Activated naive CD8-positive, alpha-beta T cell treated with anti-CD3 and anti-CD28 coated beads, Interleukin-2, amount 50 U/mL, for 16 hours (primary cell): Measurements from ENCODE around the gene TP53AIP1.
"Not testable (repeated sequence)": the region's sequence is repeated elsewhere in the genome, so short reads cannot be mapped to it uniquely, and the experiment has no call there.

Source experiments
- DNase-seq: peaks from one replicate; pipeline ENCODE4 v3.0.0-alpha.2; 2020; ENCODE audit warnings: low read depth, low spot score

The TP53AIP1 gene

DNA sequence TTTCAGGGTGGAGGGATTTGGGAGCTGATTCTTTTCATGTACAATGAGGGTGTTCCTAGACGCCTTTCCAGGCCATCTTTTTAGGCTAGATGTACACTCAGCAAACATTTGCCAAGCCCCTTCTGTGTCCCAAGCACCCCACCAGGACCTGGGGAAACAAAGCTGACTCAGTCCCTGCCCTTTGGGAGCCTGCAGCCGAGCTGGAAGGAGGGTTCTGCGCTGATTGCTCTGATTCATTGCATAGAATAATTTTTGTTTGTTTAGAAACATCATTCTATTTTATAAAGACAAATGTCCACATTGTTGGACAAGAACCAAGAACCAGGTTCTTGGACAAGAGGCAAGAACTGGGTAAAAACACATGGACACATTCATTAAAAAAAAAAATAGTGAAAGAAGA, 16.7 kb downstream of the TP53AIP1 start:
- no peak for DNase-seq

DNA sequence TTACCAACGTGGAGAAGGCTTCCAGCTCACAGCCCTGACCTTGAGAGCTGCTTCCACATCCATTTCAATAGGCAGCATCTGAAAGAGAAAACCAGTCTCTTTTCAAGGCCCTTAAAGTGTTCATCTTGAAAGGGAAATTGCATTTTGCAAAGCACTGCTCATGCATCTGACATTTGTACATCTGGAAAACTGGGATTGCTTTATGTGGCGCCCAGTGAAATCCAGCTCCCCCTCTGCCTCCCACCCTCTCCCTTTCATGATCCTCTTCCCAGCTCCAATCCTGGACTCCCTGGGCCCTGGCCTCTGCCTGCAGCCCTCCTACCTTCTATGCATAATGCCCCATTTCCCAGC, 17.4 kb downstream of the TP53AIP1 start:
- no peak for DNase-seq

DNA sequence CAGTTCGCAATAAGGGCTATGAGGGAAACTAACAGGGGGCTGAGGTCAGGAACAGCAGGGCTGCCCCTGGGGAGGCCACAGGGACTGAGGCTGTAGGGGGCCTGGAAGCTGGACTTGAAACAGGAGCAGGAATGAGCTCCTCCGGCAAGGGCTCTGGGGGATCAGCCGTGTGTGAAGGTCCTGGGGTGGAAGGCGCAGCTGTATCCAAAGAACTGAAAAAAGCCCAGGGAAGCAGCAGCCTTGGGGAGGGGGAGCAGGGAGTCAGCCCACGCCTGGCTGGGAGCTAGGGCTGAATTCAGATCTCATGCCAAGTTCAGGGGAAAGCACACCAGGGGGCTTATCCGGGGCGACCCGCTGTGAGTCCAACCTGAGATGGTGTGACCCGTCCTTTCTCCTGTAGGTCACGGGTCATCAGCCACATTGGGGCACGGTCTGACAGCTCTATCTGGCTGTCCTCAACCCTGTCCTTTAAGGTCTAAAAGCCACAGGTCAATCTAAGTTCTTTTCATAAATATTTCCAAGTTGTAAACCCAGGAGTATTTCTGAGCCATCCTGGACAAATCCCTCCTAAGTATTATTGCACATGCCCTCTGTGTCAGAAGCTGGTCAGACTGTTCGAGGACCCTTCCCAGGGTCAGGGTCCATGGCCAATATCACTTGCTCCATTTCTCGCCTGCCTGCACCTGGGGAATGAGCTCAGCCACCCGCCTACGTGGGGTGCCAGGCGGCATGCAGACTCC, 18.0 kb downstream of the TP53AIP1 start:
- DNase-seq = no peak

DNA sequence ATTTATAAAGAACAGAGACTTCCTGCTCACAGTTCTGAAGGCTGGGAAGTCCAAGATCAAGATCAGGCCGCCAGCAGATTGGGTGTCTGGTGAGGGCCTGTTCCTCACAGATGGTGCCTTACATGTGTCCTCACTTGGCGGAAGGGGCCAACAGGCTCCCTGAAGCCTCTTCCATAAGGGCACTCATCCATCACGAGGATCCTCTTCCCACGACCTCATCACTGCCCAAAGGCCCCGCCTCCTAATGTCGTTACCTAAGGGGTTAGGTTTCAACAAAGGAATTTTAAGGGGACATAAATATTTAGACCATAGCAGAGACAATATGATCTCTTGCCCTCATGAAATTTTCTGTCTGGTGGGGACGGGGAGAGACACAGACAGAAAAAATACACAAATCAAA, 18.6 kb downstream of the TP53AIP1 start:
- no peak for DNase-seq

DNA sequence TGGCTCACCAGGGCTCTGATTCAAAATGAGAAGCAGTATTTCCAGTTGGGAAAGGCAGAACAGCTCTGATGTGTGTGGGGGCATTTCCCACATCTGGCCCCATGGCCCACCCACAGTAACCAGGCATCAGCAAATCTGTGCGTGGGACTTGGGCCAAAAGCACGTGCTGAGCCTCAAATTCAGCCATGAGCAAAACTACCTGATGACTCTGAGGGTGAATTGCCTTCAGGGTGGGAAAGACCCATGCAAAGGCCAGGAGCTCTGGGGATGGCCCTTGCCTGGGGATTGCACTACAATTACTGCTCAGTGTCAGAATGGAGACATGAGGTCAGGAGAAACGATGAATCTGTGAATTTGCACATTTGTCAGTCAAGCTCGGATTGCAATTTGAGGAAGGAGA, 20.9 kb downstream of the TP53AIP1 start:
- no peak for DNase-seq

DNA sequence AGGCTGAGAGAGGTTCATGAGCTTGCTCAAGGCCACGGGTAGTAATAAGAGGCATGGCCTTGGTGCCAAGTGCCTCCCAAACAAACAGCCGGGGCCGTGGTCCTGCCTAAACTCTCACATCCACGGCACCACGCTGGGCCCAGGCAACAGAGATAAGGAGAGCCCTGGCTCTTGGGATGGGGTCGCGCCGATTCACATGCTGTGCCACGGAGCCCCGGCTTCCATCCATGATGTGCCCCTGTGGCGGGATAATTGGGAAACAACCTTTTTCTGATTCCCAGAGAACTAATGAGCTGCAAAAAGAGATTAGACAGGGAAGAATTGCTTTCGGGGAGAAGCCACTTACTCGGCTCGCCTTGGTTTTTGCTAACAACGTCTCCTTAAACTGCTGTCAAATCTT, 22.0 kb downstream of the TP53AIP1 start:
- no peak for DNase-seq

DNA sequence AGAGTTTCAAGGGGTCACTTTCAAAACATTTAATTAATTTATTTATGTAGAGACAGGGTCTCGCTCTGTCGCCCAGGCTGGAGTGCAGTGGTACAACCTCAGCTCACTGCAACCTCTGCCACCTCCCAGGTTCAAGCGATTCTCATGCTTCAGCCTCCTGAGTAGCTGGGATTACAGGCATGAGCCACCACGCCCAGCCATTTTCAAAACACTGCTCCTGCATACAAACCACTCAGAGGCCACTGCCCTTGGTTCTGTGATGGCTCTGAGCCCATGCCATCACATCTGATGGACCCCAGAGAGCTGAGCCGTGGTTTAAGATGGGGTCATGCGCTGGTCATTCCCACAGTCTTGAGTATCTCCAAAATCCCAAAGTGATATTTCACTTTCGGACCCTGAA, 23.0 kb downstream of the TP53AIP1 start:
- not testable (repeated sequence) for DNase-seq

DNA sequence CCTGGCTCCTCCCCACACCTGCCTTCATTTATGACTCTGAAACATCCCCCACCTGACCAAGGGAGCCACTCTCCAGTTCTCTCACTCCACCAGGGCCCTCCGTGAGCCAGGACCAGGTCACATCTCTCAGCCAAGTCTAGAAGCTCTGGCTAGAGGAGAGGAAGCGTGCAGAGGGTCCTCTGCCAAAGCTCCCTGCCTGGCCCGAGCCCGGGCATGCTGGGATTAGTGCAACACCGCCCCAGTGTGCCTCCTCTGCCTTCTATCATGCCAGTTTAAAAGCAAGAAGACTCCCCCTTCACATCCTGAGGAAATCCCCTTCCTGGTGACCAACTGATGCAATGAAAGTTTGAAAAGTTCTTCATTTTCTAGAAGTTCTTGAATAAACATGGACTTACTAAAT, 23.5 kb downstream of the TP53AIP1 start:
- no peak for DNase-seq

DNA sequence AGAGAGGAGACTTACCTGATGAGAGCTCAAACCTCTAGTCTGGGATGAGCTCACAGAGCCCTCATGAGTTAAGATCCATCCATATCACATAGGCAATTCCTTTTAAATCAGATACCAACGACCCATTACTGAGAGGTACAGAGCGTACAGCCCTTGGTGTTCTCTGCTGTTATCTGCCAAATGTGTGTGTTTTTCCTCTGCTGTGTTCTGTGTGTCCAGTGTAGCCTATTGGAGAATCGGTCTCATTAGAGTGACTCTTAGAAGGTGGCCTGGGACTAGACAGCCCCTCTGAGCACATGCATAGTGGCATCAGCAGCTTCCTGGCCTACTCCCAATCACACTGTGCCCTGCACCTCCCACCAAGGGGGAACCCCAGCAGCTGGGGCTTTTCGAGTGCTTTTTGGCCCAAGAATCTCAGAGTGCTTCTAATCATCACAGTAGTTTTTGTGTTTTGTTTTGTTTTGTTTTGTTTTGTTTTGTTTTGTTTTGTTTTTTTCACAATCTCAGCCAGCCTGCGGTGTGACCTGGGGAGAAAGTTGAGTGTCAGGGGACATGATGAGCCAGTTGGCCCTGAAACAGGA, 25.4 kb downstream of the TP53AIP1 start:
- DNase-seq = no peak

DNA sequence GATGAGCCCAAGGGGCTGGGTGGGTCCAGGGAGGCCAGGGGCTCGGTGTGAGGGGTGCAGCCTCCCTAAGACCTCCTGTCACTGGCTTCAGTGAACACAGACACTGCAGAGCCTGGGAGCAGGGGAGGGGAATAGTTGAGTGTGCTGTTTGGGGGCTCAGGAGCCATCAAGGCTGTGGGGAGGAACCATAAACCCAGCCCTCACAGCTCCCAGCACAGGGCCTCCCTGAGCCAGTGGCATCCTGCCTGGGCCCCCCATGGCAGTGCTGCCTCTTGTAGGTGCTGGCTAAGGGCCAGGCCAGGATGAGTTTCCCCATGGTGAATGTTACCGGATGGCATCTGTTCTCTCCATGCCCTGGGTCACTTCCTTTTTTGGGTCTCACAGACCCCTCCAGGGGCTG, 26.0 kb downstream of the TP53AIP1 start:
- no peak for DNase-seq

DNA sequence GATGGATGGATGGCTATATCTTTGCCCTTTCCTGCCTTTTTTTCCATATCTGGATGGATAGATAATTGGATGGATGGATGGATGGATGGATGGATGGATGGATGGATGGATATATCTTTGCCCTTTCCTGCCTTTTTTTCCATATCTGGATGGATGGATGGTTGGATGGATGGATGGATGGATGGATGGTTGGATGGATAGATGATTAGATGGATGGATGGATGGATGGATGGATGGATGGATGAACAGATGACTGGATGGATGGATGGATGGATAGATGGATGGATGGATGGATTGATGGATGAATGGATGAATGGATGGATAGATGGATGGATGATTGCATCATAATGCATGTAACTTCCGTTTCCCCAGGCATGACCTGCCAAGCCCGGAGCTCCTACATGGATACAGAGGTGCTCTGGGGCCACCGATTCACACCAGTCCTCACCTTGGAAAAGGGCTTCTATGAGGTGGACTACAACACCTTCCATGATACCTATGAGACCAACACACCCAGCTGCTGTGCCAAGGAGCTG, 26.6 kb downstream of the TP53AIP1 start:
- no peak for DNase-seq

DNA sequence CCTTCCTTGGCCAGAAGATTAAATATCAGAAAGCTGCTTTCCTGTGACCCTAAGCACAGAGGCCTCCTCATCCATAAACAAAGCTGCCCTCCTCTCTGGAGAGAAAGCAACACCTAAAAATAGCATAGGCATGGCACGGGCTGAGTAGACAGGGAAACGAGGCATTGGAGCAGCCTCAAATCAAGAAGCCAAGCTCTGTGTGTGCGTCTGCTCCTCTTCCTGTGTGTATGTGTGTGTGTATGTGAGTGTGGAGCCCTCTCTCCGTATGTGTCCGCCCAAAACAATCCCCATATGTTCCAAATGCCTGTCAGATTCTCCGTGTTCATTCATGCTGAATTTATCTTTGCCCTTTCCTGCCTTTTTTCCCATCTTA, 27.5 kb downstream of the TP53AIP1 start:
- no peak for DNase-seq

DNA sequence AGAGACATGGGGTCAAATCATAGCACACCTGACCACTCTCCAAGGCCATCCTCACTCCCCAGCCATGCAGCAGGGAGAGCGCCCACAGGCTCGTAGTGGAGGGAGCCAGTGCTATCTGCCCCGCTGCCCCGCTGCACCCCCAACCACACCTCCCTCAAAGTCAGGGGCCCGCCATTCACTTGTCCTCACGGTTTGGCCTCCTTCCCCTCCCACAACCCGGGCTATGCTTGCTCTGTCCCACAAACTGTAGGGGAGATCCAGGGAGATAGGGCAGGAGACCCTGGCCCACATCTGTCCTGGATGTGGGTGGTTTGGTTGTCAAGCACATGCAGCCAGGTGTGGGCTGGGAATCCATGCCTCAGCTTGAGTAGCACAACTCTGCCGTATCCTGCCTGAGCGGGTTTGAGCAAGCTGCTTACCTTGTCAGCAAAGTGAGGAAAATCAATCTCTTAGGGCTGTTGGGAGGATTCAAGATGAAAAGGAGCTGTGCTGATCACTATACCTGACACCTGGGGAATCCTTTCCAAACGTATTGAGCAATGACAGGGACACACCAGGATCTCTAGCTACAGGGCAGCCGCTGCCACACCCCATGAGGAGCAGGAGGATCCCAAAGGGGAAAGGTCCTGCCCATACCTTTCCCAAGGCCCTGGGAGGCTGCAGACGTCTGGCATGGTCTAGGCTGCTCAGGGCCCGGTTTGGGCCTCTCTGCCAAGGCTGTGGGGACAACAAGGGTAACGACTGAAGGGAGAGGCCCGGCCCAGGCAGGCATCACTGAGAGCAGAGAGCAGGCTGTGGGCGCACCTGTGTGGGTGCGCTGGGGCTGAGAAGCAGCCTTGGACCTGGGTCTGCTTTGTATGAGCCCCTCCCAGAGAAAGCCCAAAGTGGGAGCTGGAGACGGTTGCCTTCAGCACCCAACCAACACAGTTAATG, 28.2 kb downstream of the TP53AIP1 start:
- no peak for DNase-seq

DNA sequence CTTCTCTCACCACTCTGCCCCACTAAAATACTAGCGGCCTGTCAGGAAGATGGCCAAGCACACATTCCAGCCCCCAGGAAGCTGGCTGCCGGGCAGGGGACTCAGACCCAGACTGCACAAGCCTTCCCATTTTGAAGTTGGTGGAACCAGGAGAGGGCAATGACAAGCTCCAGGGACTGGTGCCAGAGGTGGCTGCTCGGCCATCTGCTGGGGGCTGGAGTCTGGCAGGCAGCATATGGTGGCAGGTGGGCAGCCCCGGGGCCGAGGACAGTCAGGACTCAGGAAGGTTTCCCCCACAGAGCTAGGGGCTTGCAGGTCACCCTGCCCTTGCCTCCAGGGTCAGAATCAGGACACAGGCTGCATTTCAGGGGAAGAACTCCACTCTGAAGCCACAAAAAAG, 28.9 kb downstream of the TP53AIP1 start:
- DNase-seq = no peak

DNA sequence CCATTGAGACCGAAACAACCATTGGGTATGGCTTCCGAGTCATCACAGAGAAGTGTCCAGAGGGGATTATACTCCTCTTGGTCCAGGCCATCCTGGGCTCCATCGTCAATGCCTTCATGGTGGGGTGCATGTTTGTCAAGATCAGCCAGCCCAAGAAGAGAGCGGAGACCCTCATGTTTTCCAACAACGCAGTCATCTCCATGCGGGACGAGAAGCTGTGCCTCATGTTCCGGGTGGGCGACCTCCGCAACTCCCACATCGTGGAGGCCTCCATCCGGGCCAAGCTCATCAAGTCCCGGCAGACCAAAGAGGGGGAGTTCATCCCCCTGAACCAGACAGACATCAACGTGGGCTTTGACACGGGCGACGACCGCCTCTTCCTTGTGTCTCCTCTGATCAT, 31.0 kb downstream of the TP53AIP1 start:
- no peak for DNase-seq

DNA sequence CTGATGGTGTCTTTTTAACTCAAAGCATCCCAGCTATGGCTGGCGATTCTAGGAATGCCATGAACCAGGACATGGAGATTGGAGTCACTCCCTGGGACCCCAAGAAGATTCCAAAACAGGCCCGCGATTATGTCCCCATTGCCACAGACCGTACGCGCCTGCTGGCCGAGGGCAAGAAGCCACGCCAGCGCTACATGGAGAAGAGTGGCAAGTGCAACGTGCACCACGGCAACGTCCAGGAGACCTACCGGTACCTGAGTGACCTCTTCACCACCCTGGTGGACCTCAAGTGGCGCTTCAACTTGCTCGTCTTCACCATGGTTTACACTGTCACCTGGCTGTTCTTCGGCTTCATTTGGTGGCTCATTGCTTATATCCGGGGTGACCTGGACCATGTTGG, 31.4 kb downstream of the TP53AIP1 start:
- no peak for DNase-seq

DNA sequence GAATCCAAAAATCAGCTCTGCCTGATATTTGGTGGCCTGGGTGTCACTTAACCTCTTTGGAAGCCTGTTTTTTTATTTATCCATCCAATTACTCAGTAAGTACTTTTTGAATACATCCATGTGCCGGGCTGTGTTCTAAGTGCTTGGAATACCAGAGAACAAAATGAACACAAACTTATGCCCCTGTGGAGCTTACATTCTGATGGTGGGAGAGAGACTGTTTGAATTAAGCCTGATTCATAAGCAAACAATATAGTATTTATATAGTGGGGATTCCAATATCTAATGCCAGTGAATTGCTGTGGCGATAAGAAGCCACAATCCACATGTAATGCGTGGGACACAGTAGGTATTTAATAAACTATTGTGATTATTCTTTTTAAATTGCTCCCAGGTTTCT, 32.1 kb downstream of the TP53AIP1 start:
- DNase-seq = no peak

DNA sequence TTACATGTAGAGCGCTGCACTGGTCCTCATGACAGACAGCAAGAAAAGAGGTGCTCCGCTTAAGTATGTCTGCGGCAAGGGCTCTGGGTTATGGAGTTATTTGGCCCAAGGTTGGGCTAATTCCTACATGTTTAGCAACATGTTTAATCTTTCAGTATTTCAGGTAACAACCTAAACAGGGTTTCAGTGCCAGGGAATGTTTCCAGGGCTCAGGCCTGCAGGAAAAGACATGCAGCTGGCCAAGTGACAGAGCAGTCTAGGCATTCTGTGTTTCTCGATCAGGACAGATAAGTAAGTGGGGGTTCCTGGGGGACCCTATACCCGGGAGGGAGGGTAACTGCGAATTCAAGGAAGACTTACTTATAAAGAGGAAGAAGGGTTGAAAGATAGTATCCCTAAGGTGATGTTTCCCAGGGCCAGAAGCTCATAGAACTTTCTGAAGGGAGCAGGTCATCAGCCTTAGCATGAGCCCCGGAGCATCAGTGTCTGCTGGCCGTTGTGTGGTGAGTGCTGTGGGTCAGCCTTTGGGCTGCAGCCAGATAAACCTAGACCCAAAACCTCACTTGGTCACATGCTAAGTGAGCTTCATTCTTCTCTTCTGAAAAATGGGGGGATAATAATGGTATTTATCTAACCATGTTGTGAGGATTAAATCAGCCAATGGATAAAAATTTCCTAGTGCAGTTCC, 33.1 kb downstream of the TP53AIP1 start:
- DNase-seq = no peak

DNA sequence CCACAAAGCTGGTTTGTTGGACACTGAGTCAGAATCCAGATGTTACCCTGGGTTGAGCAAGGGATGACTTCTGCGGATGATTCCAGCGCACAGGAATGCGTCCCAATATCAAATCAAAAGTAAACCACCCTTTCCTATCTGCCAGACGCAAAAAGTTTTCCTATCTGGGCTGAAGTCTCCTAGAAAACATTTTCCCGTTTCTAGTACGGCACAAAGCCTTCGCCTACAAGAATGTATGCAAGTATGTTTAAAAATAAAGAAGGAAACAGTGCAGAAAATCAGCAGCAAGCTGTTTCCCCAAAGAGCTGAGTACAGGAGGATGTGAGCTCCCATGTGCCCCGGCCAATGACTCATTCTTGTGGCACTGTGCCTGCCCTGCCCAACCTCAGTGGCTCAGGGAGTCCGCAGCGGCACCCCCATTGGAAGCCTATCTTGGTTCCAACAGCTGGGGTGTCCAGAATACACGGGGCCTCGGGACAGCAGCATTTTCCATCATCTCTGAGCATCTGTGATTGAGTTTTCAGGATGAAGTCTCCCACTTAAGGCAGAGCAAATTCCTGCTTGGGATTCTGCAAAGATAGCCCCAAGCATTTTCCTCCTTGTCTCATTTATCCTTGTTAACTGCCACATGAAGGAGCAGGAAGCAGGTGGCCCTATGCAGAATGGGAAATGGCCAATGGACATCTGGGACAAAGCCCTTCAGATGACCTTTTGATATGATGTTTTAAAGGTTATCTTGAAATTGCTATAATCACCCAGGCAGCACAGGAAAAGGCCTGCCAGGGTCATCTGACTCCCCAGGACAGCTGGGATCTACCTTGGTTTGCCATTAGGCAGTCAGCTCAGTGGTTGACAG, 34.1 kb downstream of the TP53AIP1 start:
- DNase-seq = no peak

DNA sequence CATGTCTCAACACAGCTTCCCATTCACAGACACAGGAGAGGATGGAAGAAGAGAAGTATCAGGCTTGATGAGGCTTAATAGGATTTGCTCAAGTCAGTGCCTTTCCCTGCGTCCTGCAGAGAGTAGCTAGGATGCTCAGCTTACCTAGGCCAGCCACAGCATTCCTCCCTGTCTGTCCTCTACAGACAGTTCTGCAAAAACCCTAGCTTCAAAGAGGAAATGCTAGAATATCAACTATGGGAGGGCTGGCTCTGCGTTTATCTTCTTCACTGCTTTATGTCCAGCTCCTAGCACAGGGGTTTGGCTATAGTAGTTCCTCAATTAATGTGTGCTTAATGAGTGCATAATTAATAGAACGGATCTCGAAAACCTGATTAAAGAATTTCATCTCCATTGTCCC, 35.1 kb downstream of the TP53AIP1 start:
- DNase-seq = no peak
